CD4-positive, alpha-beta memory T cell (primary cell): ENCODE data around the gene MRPL46. TPM values are rescaled to one million over a fixed set of nuclear protein-coding genes. Genes with fewer than 3 reads are reported as not detected.
"Not testable (repeated sequence)": the region's sequence is repeated elsewhere in the genome, so short reads cannot be mapped to it uniquely, and the experiment has no call there.

Experiments
- CTCF ChIA-PET: fragments of 350-600 bp; sonication (Branson Sonifier 250); formaldehyde crosslinking; loops from one replicate; lab custom pipeline; 2021; ENCODE audit warnings: inconsistent platforms; ENCODE audit not compliant: partially characterized antibody; lab: Charles Lee
- POLR2A ChIA-PET: fragments of 350-600 bp; sonication (Branson Sonifier 250); formaldehyde crosslinking; loops from one replicate; lab custom pipeline; 2021; ENCODE audit not compliant: partially characterized antibody; lab: Charles Lee
- DNase-seq, 5 donors: peaks; one replicate each; pipeline versions ENCODE4 v3.0.0 to v3.0.0-alpha.2; 2020 to 2022; ENCODE audit warnings: mixed read lengths in 1 of 5
- H3K27ac ChIP-seq: one replicate; pipeline ENCODE4 v1.7.0; 2013; ENCODE audit warnings: low read depth, low read length
- H3K27me3 ChIP-seq: 2 replicates; pipeline ENCODE4 v1.7.0; 2013; ENCODE audit warnings: mild to moderate bottlenecking, low read length, moderate library complexity; ENCODE audit not compliant: insufficient read depth
- H3K36me3 ChIP-seq: 2 replicates; pipeline ENCODE4 v1.7.0; 2013; ENCODE audit warnings: mild to moderate bottlenecking, low read length, moderate library complexity; ENCODE audit not compliant: insufficient read depth
- H3K4me1 ChIP-seq: 2 replicates; pipeline ENCODE4 v1.7.0; 2013; ENCODE audit warnings: mild to moderate bottlenecking, low read length, moderate library complexity; ENCODE audit not compliant: insufficient read depth
- H3K4me3 ChIP-seq, 2 donors: one replicate each; pipeline ENCODE4 v1.7.0; 2013; ENCODE audit warnings: low read length in 2 of 2, mild to moderate bottlenecking in 1 of 2
- H3K9me3 ChIP-seq, 2 donors: one replicate each; pipeline ENCODE4 v1.7.0; 2013; ENCODE audit warnings: low read length in 2 of 2, control low read depth in 1 of 2; ENCODE audit not compliant: control insufficient read depth in 1 of 2
- H3K27ac Mint-ChIP-seq, 7 donors: one replicate each; pipeline ENCODE4 v1.8.0; 2020 to 2021; ENCODE audit warnings: mixed read lengths in 7 of 7, mild to moderate bottlenecking in 6 of 7, inconsistent platforms in 3 of 7, moderate library complexity in 3 of 7
- H3K27me3 Mint-ChIP-seq, 2 donors: one replicate each; pipeline ENCODE4 v1.8.0; 2020 to 2021; ENCODE audit warnings: mixed read lengths in 2 of 2
- H3K36me3 Mint-ChIP-seq, 2 donors: one replicate each; pipeline ENCODE4 v1.8.0; 2020 to 2021; ENCODE audit warnings: mixed read lengths in 2 of 2, inconsistent platforms in 1 of 2, mild to moderate bottlenecking in 1 of 2
- H3K4me1 Mint-ChIP-seq, 4 donors: one replicate each; pipeline ENCODE4 v1.8.0; 2020 to 2021; ENCODE audit warnings: mixed read lengths in 4 of 4, mild to moderate bottlenecking in 1 of 4
- H3K4me3 Mint-ChIP-seq, 8 donors: one replicate each; pipeline ENCODE4 v1.8.0; 2020 to 2021; ENCODE audit warnings: mixed read lengths in 8 of 8, mild to moderate bottlenecking in 7 of 8, moderate library complexity in 6 of 8, inconsistent platforms in 3 of 8
- H3K9me3 Mint-ChIP-seq, 8 donors: one replicate each; pipeline ENCODE4 v1.8.0; 2020 to 2021; ENCODE audit warnings: mixed read lengths in 8 of 8, mild to moderate bottlenecking in 5 of 8, inconsistent platforms in 3 of 8, moderate library complexity in 1 of 8
- intact Hi-C: fragments of 100-400 bp; cut with micrococcal nuclease; formaldehyde crosslinking; loops from one replicate; pipeline ENCODE4 v1.15.1; 2023
- polyA plus RNA-seq, 2 donors: library from polyadenylated mRNA; unstranded; fragments of 300-500 nt; fragmentation: Illumina TruSeq; gene quantifications; one replicate each; pipeline ENCODE4 v1.2.3, GENCODE V29; 2021
- total RNA-seq, 2 experiments: library from RNA; stranded (reverse); gene quantifications; one replicate each; pipeline ENCODE4 v1.2.3, GENCODE V29; 2021

MRPL46 gene
- total and polyA plus RNA-seq, 4 experiments from 2014 or later: 25.9 to 60.9 (median 44.5) TPM

- Mint-ChIP-seq H3K27me3 (peaks cover 10 to 12% of the 10 kb centered on the region in 2 donors), H3K9me3 (peaks cover 0 to 20% (median 16%) of the 10 kb centered on the region in 8 donors), H3K4me1 (peaks cover 0 to 5% (median 4%) of the 10 kb centered on the region in 4 donors), H3K4me3 (no peak overlapping the region), H3K36me3 (no peaks in the 10 kb centered on the region), H3K27ac (no peak overlapping the region)
- Histone ChIP-seq H3K4me3 (no peak overlapping the region), H3K27me3 (peaks cover 7% of the 10 kb centered on the region), H3K9me3 (no peaks in the 10 kb centered on the region), H3K27ac (no peak overlapping the region), H3K4me1 (no peaks in the 10 kb centered on the region), H3K36me3 (no peaks in the 10 kb centered on the region)
- ChIA-PET POLR2A (no interaction called here), CTCF (no interaction called here)
- DNase-seq: no peak
- intact Hi-C loops: no loop called here
Observed at GRCh38 chr15:88447741-88448140, 19.4 kb downstream of the MRPL46 start.

DNA sequence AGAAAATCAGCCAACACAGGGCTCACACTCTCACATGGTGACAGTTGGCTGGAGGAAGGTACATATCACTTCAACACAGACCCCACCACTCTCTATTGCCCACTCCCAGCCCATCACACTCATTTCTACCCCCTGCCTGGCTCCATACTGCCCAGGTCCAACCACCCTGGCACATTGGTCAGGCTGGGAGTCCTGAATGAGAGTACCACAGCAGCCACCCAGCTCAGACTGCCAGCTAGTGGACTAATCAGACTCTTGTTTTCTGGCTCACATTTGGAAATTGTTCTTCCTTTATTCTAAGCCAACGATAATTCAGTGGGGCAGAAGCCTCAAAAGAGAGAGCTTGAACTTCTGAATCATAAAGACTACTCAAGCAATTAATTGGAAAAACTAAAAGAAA, 20.0 kb downstream of the MRPL46 start:
- peaks cover 12 to 13% of the 10 kb centered on the region in 2 donors for H3K27me3 Mint-ChIP-seq
- H3K9me3 Mint-ChIP-seq: peaks cover 0 to 24% (median 19%) of the 10 kb centered on the region in 8 donors
- ChIA-PET POLR2A (no interaction called here), CTCF (no interaction called here)
- H3K36me3 ChIP-seq: no peaks in the 10 kb centered on the region
- peaks cover 7% of the 10 kb centered on the region for H3K27me3 ChIP-seq
- no peaks in the 10 kb centered on the region for H3K36me3 Mint-ChIP-seq
- no peak overlapping the region for H3K27ac Mint-ChIP-seq
- H3K27ac ChIP-seq: no peak overlapping the region
- no peaks in the 10 kb centered on the region for H3K9me3 ChIP-seq
- intact Hi-C loops: no loop called here
- DNase-seq: no peak
- peaks cover 0 to 5% (median 4%) of the 10 kb centered on the region in 4 donors for H3K4me1 Mint-ChIP-seq
- no peak overlapping the region for H3K4me3 ChIP-seq
- H3K4me3 Mint-ChIP-seq: no peak overlapping the region
- no peaks in the 10 kb centered on the region for H3K4me1 ChIP-seq

DNA sequence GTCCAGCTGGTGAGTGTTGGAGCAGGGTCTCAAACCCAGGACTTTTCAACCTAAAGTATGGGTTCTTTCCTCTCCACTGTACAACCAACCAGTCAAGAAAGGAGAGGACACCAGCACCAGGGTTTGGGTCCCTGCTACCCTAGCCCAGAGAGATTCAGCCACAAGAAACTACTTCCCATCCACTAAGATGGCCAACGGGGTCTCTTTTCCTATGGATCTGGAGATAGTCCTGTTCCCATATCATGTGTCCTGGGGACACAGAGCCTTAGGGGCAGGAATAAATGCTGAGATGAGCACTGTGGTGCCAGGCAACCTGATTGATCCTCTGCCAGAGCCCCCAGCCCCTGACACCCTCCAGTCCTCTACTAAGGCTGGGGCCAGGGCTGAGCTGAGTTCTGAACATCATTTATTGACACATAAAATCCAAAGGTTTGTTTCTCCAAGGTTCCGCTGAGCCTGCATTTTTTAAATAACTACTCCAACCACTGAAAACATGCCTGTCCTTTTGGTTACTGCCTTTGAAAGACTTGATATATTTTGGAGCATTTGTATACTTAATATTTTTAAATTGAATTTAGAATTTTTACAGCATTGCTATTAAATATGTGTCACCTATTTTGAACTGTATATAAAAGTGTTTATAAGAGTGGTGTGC, 26.0 kb downstream of the MRPL46 start:
- H3K4me3 ChIP-seq: no peak overlapping the region
- Mint-ChIP-seq H3K27ac (no peak overlapping the region), H3K9me3 (peaks cover 0 to 26% (median 21%) of the 10 kb centered on the region in 8 donors), H3K4me1 (no peaks in the 10 kb centered on the region), H3K27me3 (peaks cover 29 to 36% of the 10 kb centered on the region in 2 donors), H3K4me3 (no peak overlapping the region), H3K36me3 (no peaks in the 10 kb centered on the region)
- intact Hi-C loops: no loop called here
- no peak for DNase-seq
- ChIA-PET CTCF (no interaction called here), POLR2A (no interaction called here)
- no peaks in the 10 kb centered on the region for H3K36me3 ChIP-seq
- no peak overlapping the region for H3K27ac ChIP-seq
- H3K4me1 ChIP-seq: no peaks in the 10 kb centered on the region
- H3K27me3 ChIP-seq: peaks cover 11% of the 10 kb centered on the region
- H3K9me3 ChIP-seq: no peaks in the 10 kb centered on the region

- H3K9me3 ChIP-seq: no peaks in the 10 kb centered on the region
- Mint-ChIP-seq H3K9me3 (peaks cover 0 to 26% (median 21%) of the 10 kb centered on the region in 8 donors), H3K4me1 (no peaks in the 10 kb centered on the region), H3K27me3 (peaks cover 31 to 36% of the 10 kb centered on the region in 2 donors), H3K36me3 (no peaks in the 10 kb centered on the region), H3K4me3 (no peak overlapping the region), H3K27ac (no peak overlapping the region)
- H3K4me3 ChIP-seq: no peak overlapping the region
- DNase-seq: no peak
- H3K36me3 ChIP-seq: no peaks in the 10 kb centered on the region
- POLR2A ChIA-PET: no interaction called here
- no peak overlapping the region for H3K27ac ChIP-seq
- peaks cover 11% of the 10 kb centered on the region for H3K27me3 ChIP-seq
- CTCF ChIA-PET: no interaction called here
- intact Hi-C loops: no loop called here
- no peaks in the 10 kb centered on the region for H3K4me1 ChIP-seq
Observed at GRCh38 chr15:88440021-88440420, 27.2 kb downstream of the MRPL46 start.

DNA sequence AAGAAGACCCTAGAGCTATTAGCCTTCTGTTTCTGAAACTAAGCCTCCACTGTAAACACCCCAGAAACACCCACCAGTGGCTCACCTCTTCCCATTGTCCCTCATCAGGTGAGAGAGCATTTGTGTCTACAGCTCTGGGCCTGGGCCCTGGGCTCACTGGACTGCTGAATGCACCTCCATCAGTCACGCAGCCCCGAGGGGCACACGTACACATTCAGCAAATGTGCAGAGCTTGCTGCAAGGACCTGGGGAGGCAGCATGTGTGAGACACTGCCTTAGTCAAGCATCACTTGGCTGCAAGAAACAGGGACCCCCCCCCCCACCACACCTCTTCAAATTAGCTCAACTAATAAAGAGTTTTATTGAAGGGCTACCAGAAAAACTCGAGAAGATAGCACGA, 29.0 kb downstream of the MRPL46 start:
- Histone ChIP-seq H3K4me3 (no peak overlapping the region), H3K4me1 (no peaks in the 10 kb centered on the region), H3K9me3 (no peaks in the 10 kb centered on the region), H3K36me3 (no peaks in the 10 kb centered on the region), H3K27me3 (peaks cover 6% of the 10 kb centered on the region), H3K27ac (no peak overlapping the region)
- Mint-ChIP-seq H3K4me3 (no peak overlapping the region), H3K27me3 (peaks cover 31 to 33% of the 10 kb centered on the region in 2 donors), H3K9me3 (peaks cover 0 to 11% (median 7%) of the 10 kb centered on the region in 8 donors), H3K36me3 (no peaks in the 10 kb centered on the region), H3K27ac (no peak overlapping the region), H3K4me1 (no peaks in the 10 kb centered on the region)
- ChIA-PET CTCF (no interaction called here), POLR2A (no interaction called here)
- intact Hi-C loops: no loop called here
- no peak for DNase-seq

GRCh38 chr15:88434106-88434505, 33.1 kb downstream of the MRPL46 start:
- CTCF ChIA-PET, intact Hi-C loops, H3K27ac Mint-ChIP-seq, DNase-seq, H3K9me3 ChIP-seq, H3K27ac ChIP-seq, POLR2A ChIA-PET, H3K4me1 ChIP-seq, H3K4me3 ChIP-seq, H3K27me3 ChIP-seq, H3K9me3 Mint-ChIP-seq, H3K4me1 Mint-ChIP-seq, H3K36me3 ChIP-seq, H3K36me3 Mint-ChIP-seq, H3K4me3 Mint-ChIP-seq: not testable (repeated sequence)
- H3K27me3 Mint-ChIP-seq: peaks cover 21 to 30% of the 10 kb centered on the region in 2 donors

DNA sequence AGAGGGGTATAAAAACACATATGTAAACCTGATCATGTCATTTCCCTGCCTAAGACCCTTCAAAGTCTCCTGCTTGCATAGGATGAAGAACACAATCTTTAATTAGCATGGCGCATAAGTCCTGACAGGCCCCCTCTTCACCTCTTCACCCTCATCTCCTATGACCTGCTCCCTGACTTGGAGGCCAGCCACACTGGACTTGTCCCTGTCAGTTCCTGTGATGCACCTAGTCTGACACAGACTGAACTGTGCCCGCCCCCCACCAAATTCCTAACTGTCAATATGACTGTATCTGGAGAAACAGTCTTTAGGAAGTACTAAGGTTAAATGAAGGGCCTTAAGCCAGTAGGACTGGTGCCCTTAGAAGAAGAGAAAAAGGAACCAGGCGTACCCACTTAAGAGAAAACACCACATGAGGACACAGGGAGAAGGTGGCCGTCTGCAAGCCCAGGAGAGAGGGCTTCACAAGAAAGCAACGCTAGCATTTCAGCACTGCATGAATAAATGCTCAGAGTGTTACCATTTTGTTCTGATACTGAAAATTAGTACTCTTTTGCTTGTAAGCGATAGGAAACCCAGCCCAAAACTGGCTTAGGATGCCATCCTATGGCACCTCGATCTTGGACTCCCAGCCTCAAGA, 34.0 kb downstream of the MRPL46 start:
- no peak overlapping the region for H3K27ac ChIP-seq
- Mint-ChIP-seq H3K36me3 (no peaks in the 10 kb centered on the region), H3K27me3 (peaks cover 19 to 27% of the 10 kb centered on the region in 2 donors), H3K9me3 (peaks cover 0 to 1% (median 0%) of the 10 kb centered on the region in 8 donors), H3K4me3 (no peak overlapping the region), H3K4me1 (no peaks in the 10 kb centered on the region), H3K27ac (no peak overlapping the region)
- no peaks in the 10 kb centered on the region for H3K36me3 ChIP-seq
- H3K9me3 ChIP-seq: no peaks in the 10 kb centered on the region
- ChIA-PET CTCF (no interaction called here), POLR2A (no interaction called here)
- DNase-seq: no peak
- H3K4me1 ChIP-seq: no peaks in the 10 kb centered on the region
- intact Hi-C loops: no loop called here
- H3K4me3 ChIP-seq: no peak overlapping the region
- peaks cover 4% of the 10 kb centered on the region for H3K27me3 ChIP-seq
